Nucleus accumbens (tissue), 56 donors: Measurements from ENCODE around the gene KRTAP1-3.
"Not testable (repeated sequence)": the region's sequence is repeated elsewhere in the genome, so short reads cannot be mapped to it uniquely, and the experiment has no call there.

ENCODE experiments used
- DNase-seq, 56 donors: peaks; one replicate each; lab custom pipeline; 2025; lab: John Stamatoyannopoulos, UW

KRTAP1-3 gene

GRCh38 chr17:41034346-41034935, at the start of gene KRTAP1-3:
Gene KRTAP1-3 (minus strand): TSS chr17:41034874. CDS start chr17:41034821, 53 bp downstream.
- DNase-seq = not testable (repeated sequence)

- DNase-seq = not testable (repeated sequence)
These were observed 49.6 kb upstream of the KRTAP1-3 start, which contains the start of gene KRTAP4-7 for GRCh38 chr17:41084100-41084856. Gene KRTAP4-7 (plus strand): TSS chr17:41084150. CDS start chr17:41084207, 57 bp downstream.

GRCh38 chr17:41083427-41083826, 48.8 kb upstream of the KRTAP1-3 start:
- DNase-seq = not testable (repeated sequence)

GRCh38 chr17:41082626-41083025, 48.0 kb upstream of the KRTAP1-3 start:
- no peak for DNase-seq

- no peak for DNase-seq
These were observed 42.1 kb upstream of the KRTAP1-3 start for GRCh38 chr17:41076788-41077187.

GRCh38 chr17:41073676-41074075, 39.0 kb upstream of the KRTAP1-3 start:
- no peak for DNase-seq

- no peak for DNase-seq
These were observed 37.1 kb upstream of the KRTAP1-3 start for GRCh38 chr17:41071606-41072360.

- no peak for DNase-seq
These were observed 34.4 kb upstream of the KRTAP1-3 start for GRCh38 chr17:41069031-41069430.

- DNase-seq = no peak
These were observed 32.6 kb upstream of the KRTAP1-3 start for GRCh38 chr17:41067281-41067680.

GRCh38 chr17:41065829-41066624, 31.4 kb upstream of the KRTAP1-3 start, which contains the start of gene KRTAP2-4:
Gene KRTAP2-4 (minus strand): TSS chr17:41065879. CDS start chr17:41065845, 34 bp downstream.
- DNase-seq = no peak

GRCh38 chr17:41065016-41065689, 30.5 kb upstream of the KRTAP1-3 start:
- not testable (repeated sequence) for DNase-seq

GRCh38 chr17:41064301-41064700, 29.6 kb upstream of the KRTAP1-3 start:
- no peak for DNase-seq

- DNase-seq = no peak
These were observed 28.8 kb upstream of the KRTAP1-3 start for GRCh38 chr17:41063449-41063848.

GRCh38 chr17:41061964-41062363, 27.3 kb upstream of the KRTAP1-3 start:
- DNase-seq = no peak

- DNase-seq = no peak
These were observed 25.5 kb upstream of the KRTAP1-3 start, which contains the start of gene KRTAP2-3 for GRCh38 chr17:41060052-41060604. Gene KRTAP2-3 (minus strand): TSS chr17:41060114. CDS start chr17:41060050, 64 bp downstream.

- not testable (repeated sequence) for DNase-seq
These were observed 24.8 kb upstream of the KRTAP1-3 start for GRCh38 chr17:41059276-41060051.

- DNase-seq = no peak
These were observed 24.1 kb upstream of the KRTAP1-3 start for GRCh38 chr17:41058741-41059140.

GRCh38 chr17:41057547-41057946, 22.9 kb upstream of the KRTAP1-3 start:
- DNase-seq = no peak
